Upper lobe of right lung (tissue), 1 donor: ENCODE data around the gene PHTF1. TPM values are rescaled to one million over a fixed set of nuclear protein-coding genes. Genes with fewer than 3 reads are reported as not detected.

Experiments
- ATAC-seq: fragments of 200-7000 bp; cut with Tn5 transposase; one replicate; pipeline ENCODE4 v1.9.1; 2020; ENCODE audit warnings: mild to moderate bottlenecking, moderate library complexity
- DNase-seq: peaks from one replicate; pipeline ENCODE4 v3.0.0-alpha.2; 2020
- H3K27ac ChIP-seq: fragments of 200-600 bp; one replicate; pipeline ENCODE4 v1.8.0; 2022
- H3K27me3 ChIP-seq: fragments of 200-600 bp; one replicate; pipeline ENCODE4 v1.8.0; 2022; ENCODE audit warnings: mild to moderate bottlenecking
- H3K36me3 ChIP-seq: fragments of 200-600 bp; one replicate; pipeline ENCODE4 v1.8.0; 2022
- H3K4me1 ChIP-seq: fragments of 200-600 bp; one replicate; pipeline ENCODE4 v1.8.0; 2022
- H3K4me3 ChIP-seq: fragments of 200-600 bp; one replicate; pipeline ENCODE4 v1.8.0; 2022; ENCODE audit warnings: mild to moderate bottlenecking
- H3K9me3 ChIP-seq: fragments of 200-600 bp; one replicate; pipeline ENCODE4 v1.8.0; 2022
- intact Hi-C: fragments of 100-400 bp; cut with DNase I; formaldehyde crosslinking; loops from one replicate; pipeline ENCODE4 v1.11.0; 2022
- total RNA-seq: library from RNA; stranded (reverse); fragmentation: NEBNext Ultra II Directional; extraction: Animal tissue kit (Norgen Biotek cat#: 25700); gene quantifications from one replicate; pipeline ENCODE4 v1.2.1, GENCODE V29; 2021
- TF ChIP-seq, protein P1 (sequence below): fragments of 200-600 bp; IDR thresholded peaks from one replicate; pipeline ENCODE4 v1.8.0; 2022; ENCODE audit warnings: antibody characterized with exemption
- donor health status: DM: no; HTN: yes; CAD: no; lungs with severe emphysema.

The PHTF1 gene
- total RNA-seq, 1 donor from 2014 or later: 18.9 TPM

GRCh38 chr1:113770031-113770430 lies 10.7 kb upstream of the PHTF1 start:
- H3K36me3 ChIP-seq: peaks cover 32% of the 10 kb centered on the region
- H3K4me1 ChIP-seq: no peaks in the 10 kb centered on the region
- DNase-seq: no peak
- intact Hi-C loops: no loop called here
- no peak for ATAC-seq
- TF ChIP-seq, protein P1, sequence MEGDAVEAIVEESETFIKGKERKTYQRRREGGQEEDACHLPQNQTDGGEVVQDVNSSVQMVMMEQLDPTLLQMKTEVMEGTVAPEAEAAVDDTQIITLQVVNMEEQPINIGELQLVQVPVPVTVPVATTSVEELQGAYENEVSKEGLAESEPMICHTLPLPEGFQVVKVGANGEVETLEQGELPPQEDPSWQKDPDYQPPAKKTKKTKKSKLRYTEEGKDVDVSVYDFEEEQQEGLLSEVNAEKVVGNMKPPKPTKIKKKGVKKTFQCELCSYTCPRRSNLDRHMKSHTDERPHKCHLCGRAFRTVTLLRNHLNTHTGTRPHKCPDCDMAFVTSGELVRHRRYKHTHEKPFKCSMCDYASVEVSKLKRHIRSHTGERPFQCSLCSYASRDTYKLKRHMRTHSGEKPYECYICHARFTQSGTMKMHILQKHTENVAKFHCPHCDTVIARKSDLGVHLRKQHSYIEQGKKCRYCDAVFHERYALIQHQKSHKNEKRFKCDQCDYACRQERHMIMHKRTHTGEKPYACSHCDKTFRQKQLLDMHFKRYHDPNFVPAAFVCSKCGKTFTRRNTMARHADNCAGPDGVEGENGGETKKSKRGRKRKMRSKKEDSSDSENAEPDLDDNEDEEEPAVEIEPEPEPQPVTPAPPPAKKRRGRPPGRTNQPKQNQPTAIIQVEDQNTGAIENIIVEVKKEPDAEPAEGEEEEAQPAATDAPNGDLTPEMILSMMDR: no peak
- H3K27ac ChIP-seq: no peak overlapping the region
- H3K4me3 ChIP-seq: no peak overlapping the region
- no peaks in the 10 kb centered on the region for H3K9me3 ChIP-seq
- no peaks in the 10 kb centered on the region for H3K27me3 ChIP-seq

- H3K4me1 ChIP-seq: no peaks in the 10 kb centered on the region
- H3K4me3 ChIP-seq: no peak overlapping the region
- TF ChIP-seq, protein P1: no peak
- ATAC-seq: no peak
- peaks cover 32% of the 10 kb centered on the region for H3K36me3 ChIP-seq
- intact Hi-C loops: no loop called here
- no peak for DNase-seq
- no peaks in the 10 kb centered on the region for H3K27me3 ChIP-seq
- no peaks in the 10 kb centered on the region for H3K9me3 ChIP-seq
- H3K27ac ChIP-seq: no peak overlapping the region
Measured at GRCh38 chr1:113769601-113769970, 10.3 kb upstream of the PHTF1 start.

DNA sequence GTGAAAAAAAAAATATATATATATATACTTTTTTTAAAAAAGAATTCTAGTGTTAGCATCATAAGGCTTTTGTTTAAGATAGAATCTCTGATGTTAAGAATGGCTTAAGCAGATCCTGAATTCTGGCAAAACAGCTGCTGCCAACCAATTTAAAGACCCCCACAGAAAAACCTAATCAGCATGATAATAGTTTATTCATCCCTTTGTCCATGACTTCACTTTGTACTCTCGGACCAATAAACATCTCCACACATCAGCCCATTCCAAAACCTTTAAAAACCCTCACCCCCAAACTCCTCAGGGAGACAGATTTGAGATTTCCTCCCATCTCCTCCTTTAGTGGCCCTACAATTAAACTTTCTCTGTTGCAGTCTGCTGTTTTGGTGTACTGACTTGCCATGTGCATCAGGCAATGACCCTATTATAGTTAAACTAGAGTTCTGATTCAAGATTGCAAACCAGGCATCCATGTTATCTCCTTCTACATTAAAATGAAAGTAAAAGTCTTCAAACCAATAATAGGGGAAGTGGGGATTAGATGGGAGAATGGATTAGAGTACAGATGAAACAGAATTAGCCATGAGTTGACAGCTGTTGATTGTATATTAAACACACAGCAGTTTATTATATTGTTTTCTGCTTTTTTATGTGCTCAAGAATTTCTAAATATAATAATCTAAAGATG lies 9.8 kb upstream of the PHTF1 start:
- DNase-seq (no peak), ATAC-seq (no peak)
- no peak overlapping the region for H3K4me3 ChIP-seq
- H3K36me3 ChIP-seq: peaks cover 32% of the 10 kb centered on the region
- H3K9me3 ChIP-seq: no peaks in the 10 kb centered on the region
- H3K27ac ChIP-seq: no peak overlapping the region
- H3K4me1 ChIP-seq: no peaks in the 10 kb centered on the region
- intact Hi-C loops: no loop called here
- H3K27me3 ChIP-seq: no peaks in the 10 kb centered on the region
- TF ChIP-seq, protein P1: no peak

- TF ChIP-seq, protein P1: no peak
- Histone ChIP-seq H3K4me1 (no peaks in the 10 kb centered on the region), H3K27me3 (no peaks in the 10 kb centered on the region), H3K9me3 (no peaks in the 10 kb centered on the region), H3K4me3 (no peak overlapping the region), H3K36me3 (peaks cover 32% of the 10 kb centered on the region), H3K27ac (no peak overlapping the region)
- no peak for ATAC-seq
- no peak for DNase-seq
- intact Hi-C loops: no loop called here
Measured at GRCh38 chr1:113765306-113766230, 6.3 kb upstream of the PHTF1 start.

DNA sequence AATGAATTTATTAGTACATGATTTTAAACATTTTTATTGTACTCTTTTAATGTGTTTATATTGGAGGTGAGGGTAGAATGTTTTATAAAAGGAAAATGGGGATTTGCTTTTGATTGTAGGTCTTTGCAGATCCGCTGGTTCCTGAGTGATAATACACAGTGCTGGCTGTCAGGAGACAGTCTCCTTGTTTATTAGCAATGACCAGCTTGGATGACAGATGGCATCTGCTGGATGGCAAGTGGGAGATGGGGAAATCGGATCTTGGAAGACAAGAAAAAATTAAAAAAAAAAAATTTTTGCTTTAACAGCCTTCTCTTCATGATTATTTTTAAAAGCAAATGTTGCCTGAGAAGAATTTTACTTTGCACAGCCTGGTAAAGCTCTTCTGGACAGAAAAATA lies 4.4 kb upstream of the PHTF1 start:
- DNase-seq: no peak
- no peaks in the 10 kb centered on the region for H3K27me3 ChIP-seq
- peaks cover 32% of the 10 kb centered on the region for H3K36me3 ChIP-seq
- no peak overlapping the region for H3K27ac ChIP-seq
- intact Hi-C loops: no loop called here
- no peak for ATAC-seq
- H3K4me1 ChIP-seq: no peaks in the 10 kb centered on the region
- H3K9me3 ChIP-seq: no peaks in the 10 kb centered on the region
- H3K4me3 ChIP-seq: no peak overlapping the region
- TF ChIP-seq, protein P1: no peak
